Measurements from ENCODE around the gene RPL36.

RPL36 gene

DNA sequence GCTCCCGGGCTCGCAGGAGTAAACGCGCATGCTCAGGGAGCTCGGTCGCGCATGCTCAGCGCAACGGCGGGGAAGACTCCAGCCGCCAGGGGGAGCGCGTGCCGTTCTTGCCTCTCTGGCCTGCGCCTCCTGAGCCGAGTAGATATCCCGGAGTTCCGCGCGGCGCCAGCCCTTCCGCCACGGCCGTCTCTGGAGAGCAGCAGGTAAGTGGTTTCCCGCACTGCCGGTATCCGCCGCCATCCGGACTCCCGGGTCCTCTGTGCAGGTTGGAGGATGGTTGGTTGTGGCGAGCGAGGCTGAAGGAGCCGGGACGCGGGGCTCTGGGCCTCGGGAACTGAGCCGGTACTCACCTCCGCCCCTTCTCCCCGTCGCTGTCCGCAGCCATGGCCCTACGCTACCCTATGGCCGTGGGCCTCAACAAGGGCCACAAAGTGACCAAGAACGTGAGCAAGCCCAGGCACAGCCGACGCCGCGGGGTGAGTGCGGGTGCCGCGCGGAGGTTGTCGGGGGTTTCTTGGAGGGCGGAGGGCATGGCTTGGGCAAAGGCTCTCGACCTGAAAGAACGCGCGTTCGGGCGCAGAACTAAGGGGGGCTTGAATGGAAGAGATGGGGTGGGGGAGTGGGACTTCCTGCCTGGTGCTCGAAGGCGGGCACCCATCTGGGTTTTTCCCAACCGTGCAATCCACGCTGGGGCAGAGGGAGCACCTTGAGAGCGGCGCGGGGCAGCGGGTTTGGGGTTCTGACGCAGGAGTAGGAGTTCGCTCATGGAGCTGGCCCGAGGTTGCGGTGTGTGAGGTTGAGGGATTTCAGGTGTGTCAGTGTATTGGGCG, at the start of gene RPL36:
TSS of gene RPL36 (plus strand) at position 171 of the 830 bp plus-strand sequence. CDS start at position 384, 213 bp downstream.
- TF ChIP-seq, protein P1, sequence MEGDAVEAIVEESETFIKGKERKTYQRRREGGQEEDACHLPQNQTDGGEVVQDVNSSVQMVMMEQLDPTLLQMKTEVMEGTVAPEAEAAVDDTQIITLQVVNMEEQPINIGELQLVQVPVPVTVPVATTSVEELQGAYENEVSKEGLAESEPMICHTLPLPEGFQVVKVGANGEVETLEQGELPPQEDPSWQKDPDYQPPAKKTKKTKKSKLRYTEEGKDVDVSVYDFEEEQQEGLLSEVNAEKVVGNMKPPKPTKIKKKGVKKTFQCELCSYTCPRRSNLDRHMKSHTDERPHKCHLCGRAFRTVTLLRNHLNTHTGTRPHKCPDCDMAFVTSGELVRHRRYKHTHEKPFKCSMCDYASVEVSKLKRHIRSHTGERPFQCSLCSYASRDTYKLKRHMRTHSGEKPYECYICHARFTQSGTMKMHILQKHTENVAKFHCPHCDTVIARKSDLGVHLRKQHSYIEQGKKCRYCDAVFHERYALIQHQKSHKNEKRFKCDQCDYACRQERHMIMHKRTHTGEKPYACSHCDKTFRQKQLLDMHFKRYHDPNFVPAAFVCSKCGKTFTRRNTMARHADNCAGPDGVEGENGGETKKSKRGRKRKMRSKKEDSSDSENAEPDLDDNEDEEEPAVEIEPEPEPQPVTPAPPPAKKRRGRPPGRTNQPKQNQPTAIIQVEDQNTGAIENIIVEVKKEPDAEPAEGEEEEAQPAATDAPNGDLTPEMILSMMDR (conservative IDR thresholded peaks at IDR 0.05; ENCODE audit: low read length) = peak; percentile 78
- peak; percentile 94 for DNase-seq (ENCODE audit: low read depth)

DNA sequence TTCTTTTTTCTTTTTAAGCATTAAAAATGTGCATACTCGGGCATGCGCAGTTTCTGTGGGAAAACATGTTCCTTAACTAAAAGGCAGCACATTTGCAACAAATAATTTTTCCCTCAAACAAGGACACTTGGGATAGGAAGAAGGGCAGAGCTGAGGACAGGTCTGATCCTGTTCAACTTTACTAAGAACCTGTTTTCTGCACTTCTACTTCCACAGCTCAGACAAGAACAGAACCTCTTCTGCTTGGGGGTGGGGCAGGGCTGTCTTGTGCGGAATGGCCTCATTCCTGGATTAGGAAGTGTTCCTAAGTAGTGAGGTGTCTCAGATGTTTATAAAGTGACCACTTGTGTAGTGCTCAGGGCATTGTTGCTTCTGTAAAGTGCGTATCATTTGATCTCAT, 48.9 kb upstream of the RPL36 start:
- DNase-seq (ENCODE audit: low read depth) = no peak
- TF ChIP-seq, protein P1 (conservative IDR thresholded peaks at IDR 0.05; ENCODE audit: low read length) = no peak
- H3K4me3 ChIP-seq (ENCODE audit: low read length) = no peak overlapping the region

More for the DNA sequence above, at the start of gene RPL36:
- H3K4me3 ChIP-seq (ENCODE audit: low read length) = peak within 1 kb of the TSS; percentile 93

DNA sequence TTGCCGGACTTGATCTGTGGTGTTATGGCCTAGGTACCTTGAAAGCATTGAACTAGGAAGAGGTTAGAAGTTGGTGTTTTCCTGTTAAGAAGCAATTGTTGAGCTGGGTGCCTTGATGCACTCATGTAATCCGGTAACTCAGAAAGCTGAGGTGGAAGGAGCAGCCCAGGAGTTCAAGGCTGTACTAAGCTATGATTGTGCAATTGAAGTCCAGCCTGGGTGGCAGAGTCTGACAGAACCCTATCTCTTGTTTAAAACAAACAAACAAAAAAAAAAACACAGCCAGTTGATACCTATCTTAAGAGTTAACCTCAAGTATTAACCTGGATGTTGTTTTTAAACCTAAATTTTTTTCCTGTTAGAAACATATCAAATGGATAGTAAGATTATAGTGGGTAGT, 47.9 kb upstream of the RPL36 start:
- DNase-seq (ENCODE audit: low read depth) = no peak
- TF ChIP-seq, protein P1 (conservative IDR thresholded peaks at IDR 0.05; ENCODE audit: low read length) = no peak
- no peak overlapping the region for H3K4me3 ChIP-seq (ENCODE audit: low read length)

DNA sequence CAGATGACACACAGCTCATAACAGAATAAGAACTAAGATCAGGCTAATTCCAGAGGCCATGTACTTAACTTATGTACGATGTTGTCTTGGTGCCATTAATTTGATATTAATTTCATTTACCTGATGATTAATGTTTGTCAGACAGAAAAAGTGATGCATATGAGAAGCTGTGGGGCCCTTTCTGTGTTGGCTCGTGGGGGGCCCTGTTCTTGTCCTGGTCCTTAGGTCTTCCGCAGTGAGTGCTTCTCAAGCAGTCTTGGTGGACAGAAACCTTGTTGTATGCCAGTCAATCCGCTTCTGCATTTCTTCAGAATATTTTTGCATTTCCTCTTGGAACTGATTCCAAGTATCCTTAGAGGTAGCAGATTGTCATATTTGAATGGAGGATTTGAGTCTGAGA, 47.0 kb upstream of the RPL36 start:
- no peak overlapping the region for H3K4me3 ChIP-seq (ENCODE audit: low read length)
- DNase-seq (ENCODE audit: low read depth) = no peak
- TF ChIP-seq, protein P1 (conservative IDR thresholded peaks at IDR 0.05; ENCODE audit: low read length) = no peak

DNA sequence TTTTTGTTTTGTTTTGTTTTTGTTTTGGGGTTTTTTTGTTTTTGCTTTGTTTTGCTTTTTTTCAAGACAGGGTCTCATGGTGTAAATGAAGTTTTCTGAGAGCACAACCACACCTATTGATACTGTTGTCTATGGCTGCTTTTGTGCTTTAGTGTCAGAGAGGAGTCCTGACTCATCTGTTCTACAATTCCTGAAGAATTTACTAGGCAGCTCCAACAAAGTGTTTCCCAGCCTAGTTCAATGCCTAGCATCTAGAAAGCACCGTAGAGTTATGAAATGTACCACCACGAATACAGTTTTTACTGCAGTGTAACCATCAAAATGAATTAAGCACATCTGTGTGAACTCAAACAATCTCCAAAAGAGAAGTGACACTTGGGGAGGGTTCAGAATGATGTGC, 46.1 kb upstream of the RPL36 start:
- TF ChIP-seq, protein P1 (conservative IDR thresholded peaks at IDR 0.05; ENCODE audit: low read length) = no peak
- peak; percentile 38 for DNase-seq (ENCODE audit: low read depth)
- no peak overlapping the region for H3K4me3 ChIP-seq (ENCODE audit: low read length)

DNA sequence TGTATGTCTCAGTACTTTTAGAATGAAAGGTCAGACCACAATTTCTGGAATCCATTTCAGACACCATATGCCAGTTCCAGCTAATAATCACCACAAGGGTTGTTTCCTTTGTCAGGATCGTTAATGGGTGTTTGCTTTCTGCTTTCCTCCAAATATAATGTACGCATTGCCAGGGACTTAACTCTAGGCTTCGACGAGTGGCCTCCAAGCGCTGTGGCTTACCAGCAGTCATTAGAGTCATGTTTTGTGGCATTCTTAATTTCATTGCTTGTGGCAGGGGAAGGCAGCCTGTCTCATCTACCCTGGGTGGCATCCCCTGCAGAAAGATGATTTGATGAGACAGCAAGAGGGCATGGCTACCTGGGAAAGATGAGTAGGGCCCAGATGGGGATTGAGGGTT, 44.7 kb upstream of the RPL36 start:
- TF ChIP-seq, protein P1 (conservative IDR thresholded peaks at IDR 0.05; ENCODE audit: low read length) = no peak
- DNase-seq (ENCODE audit: low read depth) = no peak
- no peak overlapping the region for H3K4me3 ChIP-seq (ENCODE audit: low read length)

DNA sequence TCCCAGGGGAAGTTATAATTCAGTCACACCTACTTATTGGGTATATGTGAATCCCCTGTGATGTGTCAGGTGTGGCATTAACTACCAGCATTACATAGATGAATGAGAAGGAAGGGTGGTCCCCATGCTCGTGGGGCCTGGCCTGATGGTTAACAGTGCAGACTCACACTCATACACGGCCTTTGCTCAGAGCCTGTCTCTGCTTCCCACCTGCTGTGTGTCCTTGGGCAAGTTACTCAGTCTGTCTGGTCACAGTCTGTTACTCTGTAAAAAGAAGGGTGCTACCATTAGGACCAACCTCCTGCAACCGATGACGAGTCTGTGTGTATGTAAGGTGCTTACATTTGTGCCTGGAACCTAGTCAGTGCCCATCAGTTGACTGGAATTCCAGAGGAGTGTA, 43.4 kb upstream of the RPL36 start:
- TF ChIP-seq, protein P1 (conservative IDR thresholded peaks at IDR 0.05; ENCODE audit: low read length) = no peak
- H3K4me3 ChIP-seq (ENCODE audit: low read length) = no peak overlapping the region
- DNase-seq (ENCODE audit: low read depth) = no peak

All from AG10803 (cell line).